ENCODE measurements around the gene ATP8B4. TPM values are rescaled to one million over a fixed set of nuclear protein-coding genes. Genes with fewer than 3 reads are reported as not detected.

Gene ATP8B4
- total and polyA plus RNA-seq, 10 of the 15 experiments (the other 5 are each of a cell fraction or from before 2014, with no cell fraction given) = 0.02 to 0.94 (median 0.19) TPM

DNA sequence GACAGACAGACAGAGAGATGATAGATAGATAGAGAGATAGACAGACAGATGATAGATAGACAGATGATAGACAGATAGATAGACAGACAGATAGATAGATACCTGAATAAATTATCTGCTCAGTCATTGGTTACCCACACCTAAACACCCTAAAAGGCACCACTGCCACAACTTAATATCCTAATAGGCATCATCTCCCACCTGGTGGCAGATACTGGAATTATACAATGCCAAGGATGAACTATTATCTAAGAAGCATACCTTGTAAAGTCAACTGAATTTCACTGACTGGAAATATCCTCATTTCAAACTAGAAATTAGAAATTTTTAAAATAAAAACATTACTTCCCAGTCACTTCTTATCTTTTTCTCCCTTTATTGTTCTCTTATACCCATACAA lies 19.4 kb upstream of the ATP8B4 start:
- intact Hi-C loops (cut with micrococcal nuclease; ENCODE audit: unreplicated experiment) = no loop called here
- TF ChIP-seq, protein P1, sequence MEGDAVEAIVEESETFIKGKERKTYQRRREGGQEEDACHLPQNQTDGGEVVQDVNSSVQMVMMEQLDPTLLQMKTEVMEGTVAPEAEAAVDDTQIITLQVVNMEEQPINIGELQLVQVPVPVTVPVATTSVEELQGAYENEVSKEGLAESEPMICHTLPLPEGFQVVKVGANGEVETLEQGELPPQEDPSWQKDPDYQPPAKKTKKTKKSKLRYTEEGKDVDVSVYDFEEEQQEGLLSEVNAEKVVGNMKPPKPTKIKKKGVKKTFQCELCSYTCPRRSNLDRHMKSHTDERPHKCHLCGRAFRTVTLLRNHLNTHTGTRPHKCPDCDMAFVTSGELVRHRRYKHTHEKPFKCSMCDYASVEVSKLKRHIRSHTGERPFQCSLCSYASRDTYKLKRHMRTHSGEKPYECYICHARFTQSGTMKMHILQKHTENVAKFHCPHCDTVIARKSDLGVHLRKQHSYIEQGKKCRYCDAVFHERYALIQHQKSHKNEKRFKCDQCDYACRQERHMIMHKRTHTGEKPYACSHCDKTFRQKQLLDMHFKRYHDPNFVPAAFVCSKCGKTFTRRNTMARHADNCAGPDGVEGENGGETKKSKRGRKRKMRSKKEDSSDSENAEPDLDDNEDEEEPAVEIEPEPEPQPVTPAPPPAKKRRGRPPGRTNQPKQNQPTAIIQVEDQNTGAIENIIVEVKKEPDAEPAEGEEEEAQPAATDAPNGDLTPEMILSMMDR (IDR thresholded peaks at IDR 0.05 in 2 of 3, conservative IDR thresholded peaks at IDR 0.05 in 1 of 3; ENCODE audit: control insufficient read depth in 2 of 3, extremely low read depth in 1 of 3, insufficient read depth in 1 of 3, low read depth in 3 of 3, low read length in 3 of 3) = peak in 2 of 3 experiments; percentile 8 to 9; a peak in 1 of 6 replicates
- TF ChIP-seq, protein P2, sequence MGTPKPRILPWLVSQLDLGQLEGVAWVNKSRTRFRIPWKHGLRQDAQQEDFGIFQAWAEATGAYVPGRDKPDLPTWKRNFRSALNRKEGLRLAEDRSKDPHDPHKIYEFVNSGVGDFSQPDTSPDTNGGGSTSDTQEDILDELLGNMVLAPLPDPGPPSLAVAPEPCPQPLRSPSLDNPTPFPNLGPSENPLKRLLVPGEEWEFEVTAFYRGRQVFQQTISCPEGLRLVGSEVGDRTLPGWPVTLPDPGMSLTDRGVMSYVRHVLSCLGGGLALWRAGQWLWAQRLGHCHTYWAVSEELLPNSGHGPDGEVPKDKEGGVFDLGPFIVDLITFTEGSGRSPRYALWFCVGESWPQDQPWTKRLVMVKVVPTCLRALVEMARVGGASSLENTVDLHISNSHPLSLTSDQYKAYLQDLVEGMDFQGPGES (IDR thresholded peaks at IDR 0.05) = no peak
- TF ChIP-seq RAD21 (IDR thresholded peaks at IDR 0.05; ENCODE audit: insufficient read depth, low read depth, low read length) = peak; percentile 19; the same call in 1 of the 2 replicates
- ATAC-seq (no peak), DNase-seq (ENCODE audit: low read depth, low spot score) (no peak), FAIRE-seq (no peak)
- in situ Hi-C loops (cut with MboI) = no loop called here
- H3K27me3 ChIP-seq (replicated peaks in 1 of 2; ENCODE audit: control insufficient read depth in 2 of 2, insufficient read depth in 2 of 2, low read length in 1 of 2) = peaks cover 0 to 2% of the 10 kb centered on the region in 2 experiments; a peak in 2 of 4 replicates
- no peaks in the 10 kb centered on the region; the same call in 2 of the 3 replicates for H3K9me3 ChIP-seq (replicated peaks; ENCODE audit: control insufficient read depth, insufficient read depth, low read length)
- H3K4me3 ChIP-seq = no peak overlapping the region
- ChIA-PET RAD21 (ENCODE audit: unreplicated experiment) (interaction anchor here (1.1 kb wide), 1 partner anchor 897 kb away, joined by 4 read pairs; no protein-coding TSS in a partner anchor), CTCF (interaction anchor here (0.8 to 1.3 kb wide), 3 partner anchors 22 to 982 kb away, joined by 3 to 9 read pairs (median 3); no protein-coding TSS in a partner anchor), SMC1A (ENCODE audit: uncharacterized antibody, unreplicated experiment) (interaction anchor here (1.2 kb wide), 1 partner anchor 67 kb away, joined by 3 read pairs; no protein-coding TSS in a partner anchor), POLR2A (no interaction called here)
- H3K4me2 ChIP-seq (ENCODE audit: control insufficient read depth, insufficient read depth) = no peak overlapping the region
- no peaks in the 10 kb centered on the region for H3K79me2 ChIP-seq (ENCODE audit: control insufficient read depth, insufficient read depth, low read length)
- no peaks in the 10 kb centered on the region for H3K4me1 ChIP-seq (ENCODE audit: control insufficient read depth, insufficient read depth, low read length)
- BruUV-seq (replicated peaks) = no TSS peak
- H4K20me1 ChIP-seq (ENCODE audit: control insufficient read depth, insufficient read depth) = no peaks in the 10 kb centered on the region
- H3K36me3 ChIP-seq (ENCODE audit: control insufficient read depth in 2 of 2, insufficient read depth in 2 of 2, low read length in 1 of 2) = no peaks in the 10 kb centered on the region
- H2AFZ ChIP-seq (ENCODE audit: control insufficient read depth, low read depth, low read length) = no peak overlapping the region
- no peak overlapping the region for H3K9ac ChIP-seq (ENCODE audit: control insufficient read depth, insufficient read depth, low read length)
- no peak overlapping the region for H3K27ac ChIP-seq (ENCODE audit: control insufficient read depth, insufficient read depth)

All from GM12878 (cell line).